ENCODE results near the gene CHRNA9.
A peak's percentile ranks its signal among the peaks of the same experiment; 100 is the strongest.

The CHRNA9 gene

GRCh38 chr4:40305328-40306170 lies 29.6 kb upstream of the CHRNA9 start:
- Histone ChIP-seq H4K20me1 (ENCODE audit: insufficient read depth) (no peaks in the 10 kb centered on the region), H3K4me3 (IDR thresholded peaks at IDR 0.05; ENCODE audit: insufficient read depth, low read depth, low read length) (no peak overlapping the region), H3K79me2 (ENCODE audit: insufficient read depth, low read depth) (no peaks in the 10 kb centered on the region), H2AFZ (ENCODE audit: low read depth) (no peak overlapping the region; the same call in 1 of the 2 replicates), H3K4me2 (peak overlapping the region; percentile 72), H3K36me3 (ENCODE audit: insufficient read depth) (no peaks in the 10 kb centered on the region), H3K27me3 (ENCODE audit: insufficient read depth, low read depth) (no peaks in the 10 kb centered on the region), H3K9ac (no peak overlapping the region), H3K4me1 (ENCODE audit: low read depth, poor library complexity, severe bottlenecking) (peaks cover 91% of the 10 kb centered on the region), H3K27ac (peak overlapping the region; percentile 40; the same call in 1 of the 2 replicates)
- no peak for TF ChIP-seq CTCF (conservative IDR thresholded peaks at IDR 0.05; ENCODE audit: low read depth, low read length)

GRCh38 chr4:40306226-40306625 lies 28.9 kb upstream of the CHRNA9 start:
- H3K4me2 ChIP-seq = peak overlapping the region; percentile 72
- H3K79me2 ChIP-seq (ENCODE audit: insufficient read depth, low read depth) = no peaks in the 10 kb centered on the region
- H3K27me3 ChIP-seq (ENCODE audit: insufficient read depth, low read depth) = no peaks in the 10 kb centered on the region
- H3K4me1 ChIP-seq (ENCODE audit: low read depth, poor library complexity, severe bottlenecking) = peaks cover 84% of the 10 kb centered on the region
- H3K27ac ChIP-seq = no peak overlapping the region; the same call in 1 of the 2 replicates
- H3K36me3 ChIP-seq (ENCODE audit: insufficient read depth) = no peaks in the 10 kb centered on the region
- no peak for TF ChIP-seq CTCF (conservative IDR thresholded peaks at IDR 0.05; ENCODE audit: low read depth, low read length)
- H2AFZ ChIP-seq (ENCODE audit: low read depth) = no peak overlapping the region
- no peaks in the 10 kb centered on the region for H4K20me1 ChIP-seq (ENCODE audit: insufficient read depth)
- H3K9ac ChIP-seq = no peak overlapping the region
- H3K4me3 ChIP-seq (IDR thresholded peaks at IDR 0.05; ENCODE audit: insufficient read depth, low read depth, low read length) = no peak overlapping the region

GRCh38 chr4:40306976-40307375 lies 28.2 kb upstream of the CHRNA9 start:
- Histone ChIP-seq H3K36me3 (ENCODE audit: insufficient read depth) (no peaks in the 10 kb centered on the region), H4K20me1 (ENCODE audit: insufficient read depth) (no peaks in the 10 kb centered on the region), H3K4me2 (peak overlapping the region; percentile 72), H3K27me3 (ENCODE audit: insufficient read depth, low read depth) (no peaks in the 10 kb centered on the region), H3K4me3 (IDR thresholded peaks at IDR 0.05; ENCODE audit: insufficient read depth, low read depth, low read length) (peak overlapping the region; percentile 22), H3K4me1 (ENCODE audit: low read depth, poor library complexity, severe bottlenecking) (peaks cover 79% of the 10 kb centered on the region), H3K27ac (peak overlapping the region; percentile 62), H3K9ac (peak overlapping the region; percentile 14; the same call in 1 of the 2 replicates), H2AFZ (ENCODE audit: low read depth) (peak overlapping the region; percentile 21; the same call in 1 of the 2 replicates), H3K79me2 (ENCODE audit: insufficient read depth, low read depth) (no peaks in the 10 kb centered on the region)
- no peak for TF ChIP-seq CTCF (conservative IDR thresholded peaks at IDR 0.05; ENCODE audit: low read depth, low read length)

- Histone ChIP-seq H3K27me3 (ENCODE audit: insufficient read depth, low read depth) (no peaks in the 10 kb centered on the region), H2AFZ (ENCODE audit: low read depth) (peak overlapping the region; percentile 21; the same call in 1 of the 2 replicates), H3K79me2 (ENCODE audit: insufficient read depth, low read depth) (no peaks in the 10 kb centered on the region), H3K4me2 (peak overlapping the region; percentile 72), H4K20me1 (ENCODE audit: insufficient read depth) (no peaks in the 10 kb centered on the region), H3K4me1 (ENCODE audit: low read depth, poor library complexity, severe bottlenecking) (peaks cover 70% of the 10 kb centered on the region), H3K4me3 (IDR thresholded peaks at IDR 0.05; ENCODE audit: insufficient read depth, low read depth, low read length) (peak overlapping the region; percentile 22), H3K36me3 (ENCODE audit: insufficient read depth) (no peaks in the 10 kb centered on the region), H3K27ac (peak overlapping the region; percentile 62), H3K9ac (peak overlapping the region; percentile 14; the same call in 1 of the 2 replicates)
- TF ChIP-seq CTCF (conservative IDR thresholded peaks at IDR 0.05; ENCODE audit: low read depth, low read length) = no peak
Observed at GRCh38 chr4:40307627-40308497, 27.3 kb upstream of the CHRNA9 start.
